K562 (cell line): ENCODE data around the gene PGLYRP1. TPM values are rescaled to one million over a fixed set of nuclear protein-coding genes. Genes with fewer than 3 reads are reported as not detected.

Experiments
- CREM ChIP-seq: IDR thresholded peaks from 2 replicates; pipeline ENCODE4 v1.6.1; 2014; ENCODE audit warnings: antibody characterized with exemption, low read depth
- MAZ ChIP-seq, 2 experiments: fragments of 450-650 bp in 1 of 2; sonication (generic) in 1 of 2; formaldehyde crosslinking; IDR thresholded peaks in 1 of 2; conservative IDR thresholded peaks in 1 of 2; 2 replicates each; pipeline versions ENCODE4 v1.4.0 to v1.5.0; 2020; ENCODE audit warnings: mild to moderate bottlenecking in 1 of 2, missing genetic modification reagents in 1 of 2
- RB1 ChIP-seq: fragments of 450-650 bp; IDR thresholded peaks from 2 replicates; pipeline ENCODE4 v1.6.1; 2017; ENCODE audit warnings: low read depth, mild to moderate bottlenecking
- SRSF1 ChIP-seq: fragments of 200-400 bp; formaldehyde crosslinking; IDR thresholded peaks from 2 replicates; pipeline ENCODE4 v1.6.1; 2017; ENCODE audit warnings: mild to moderate bottlenecking, low read depth, low read length, moderate library complexity
- TAL1 ChIP-seq: fragments of 450-650 bp; IDR thresholded peaks from 2 replicates; pipeline ENCODE4 v1.6.1; 2016; ENCODE audit warnings: mild to moderate bottlenecking
- ZBTB7A ChIP-seq: IDR thresholded peaks from 2 replicates; pipeline ENCODE4 v1.6.1; 2011; ENCODE audit warnings: low read depth, mild to moderate bottlenecking, low read length, moderate library complexity, borderline replicate concordance; ENCODE audit not compliant: control insufficient read depth
- ZNF3 ChIP-seq: fragments of 250-450 bp; sonication (Bioruptor Pico); IDR thresholded peaks from 2 replicates; pipeline ENCODE4 v1.5.0; 2021; ENCODE audit warnings: mild to moderate bottlenecking, moderate library complexity
- polyA plus RNA-seq, 8 experiments: library from polyadenylated mRNA; depleted of rRNA in 4 of 8; stranded (reverse) in 5 of 8; unstranded in 3 of 8; fragments of >200 nt; fragmentation: Nextera tagmentation in 2 of 8; fragmentation: Illumina TruSeq in 1 of 8; extraction: Ambion mirVana in 2 of 8; extraction: Trizol in 1 of 8; gene quantifications; 2 replicates each; pipeline versions ENCODE4 v1.2.1 to v1.2.3, GENCODE V29; 2011 to 2014; ENCODE audit warnings: inconsistent platforms in 1 of 8, missing spikeins in 1 of 8
- total RNA-seq, 7 experiments: library from RNA; depleted of rRNA in 6 of 7; stranded (reverse); fragments of >200 nt in 6 of 7; fragmentation: Illumina TruSeq in 2 of 7; extraction: Trizol in 2 of 7; gene quantifications; 2 replicates each; pipeline versions ENCODE4 v1.2.1 to v1.2.3, GENCODE V29; 2011 to 2021; ENCODE audit warnings: low replicate concordance in 1 of 7
- TF ChIP-seq, protein P1 (sequence below), 3 experiments: fragments of 200-800 bp in 1 of 3; sonication (Bioruptor generic) in 1 of 3; sonication (generic) in 1 of 3; formaldehyde crosslinking in 1 of 3; IDR thresholded peaks; 2 replicates each; pipeline versions ENCODE4 v1.6.1 to v1.8.0; 2016 to 2022; ENCODE audit warnings: mild to moderate bottlenecking in 2 of 3, missing compliant biosample characterization in 2 of 3, missing genetic modification characterization in 2 of 3, missing genetic modification reagents in 1 of 3
- TF ChIP-seq, protein P2 (sequence below), 3 experiments: IDR thresholded peaks in 2 of 3; conservative IDR thresholded peaks in 1 of 3; 2 replicates each; pipeline ENCODE4 v1.5.1; 2011 to 2012; ENCODE audit warnings: low read length in 3 of 3, mild to moderate bottlenecking in 3 of 3, control low read depth in 2 of 3, improper control_type of control experiment in 1 of 3, inconsistent platforms in 1 of 3, low read depth in 1 of 3, mixed read lengths in 1 of 3, moderate library complexity in 1 of 3; ENCODE audit not compliant: insufficient read depth in 2 of 3
- TF ChIP-seq, protein P3 (sequence below): IDR thresholded peaks from 2 replicates; pipeline ENCODE4 v1.6.1; 2011; ENCODE audit warnings: borderline replicate concordance, low read depth, mild to moderate bottlenecking, moderate library complexity, low read length; ENCODE audit not compliant: insufficient read depth, poor library complexity, severe bottlenecking
- TF ChIP-seq, protein P4 (sequence below): fragments of 250-450 bp; sonication (Bioruptor Pico); IDR thresholded peaks from 2 replicates; pipeline ENCODE4 v1.8.0; 2021; ENCODE audit warnings: mild to moderate bottlenecking, moderate library complexity
- TF ChIP-seq, protein P5 (sequence below): fragments of 250-450 bp; sonication (Bioruptor Pico); IDR thresholded peaks from 2 replicates; pipeline ENCODE4 v1.8.0; 2022; ENCODE audit warnings: inconsistent platforms

PGLYRP1 gene
- total and polyA plus RNA-seq, 9 of the 15 experiments (the other 6 are each of a cell fraction or from before 2014, with no cell fraction given), result not detected

DNA sequence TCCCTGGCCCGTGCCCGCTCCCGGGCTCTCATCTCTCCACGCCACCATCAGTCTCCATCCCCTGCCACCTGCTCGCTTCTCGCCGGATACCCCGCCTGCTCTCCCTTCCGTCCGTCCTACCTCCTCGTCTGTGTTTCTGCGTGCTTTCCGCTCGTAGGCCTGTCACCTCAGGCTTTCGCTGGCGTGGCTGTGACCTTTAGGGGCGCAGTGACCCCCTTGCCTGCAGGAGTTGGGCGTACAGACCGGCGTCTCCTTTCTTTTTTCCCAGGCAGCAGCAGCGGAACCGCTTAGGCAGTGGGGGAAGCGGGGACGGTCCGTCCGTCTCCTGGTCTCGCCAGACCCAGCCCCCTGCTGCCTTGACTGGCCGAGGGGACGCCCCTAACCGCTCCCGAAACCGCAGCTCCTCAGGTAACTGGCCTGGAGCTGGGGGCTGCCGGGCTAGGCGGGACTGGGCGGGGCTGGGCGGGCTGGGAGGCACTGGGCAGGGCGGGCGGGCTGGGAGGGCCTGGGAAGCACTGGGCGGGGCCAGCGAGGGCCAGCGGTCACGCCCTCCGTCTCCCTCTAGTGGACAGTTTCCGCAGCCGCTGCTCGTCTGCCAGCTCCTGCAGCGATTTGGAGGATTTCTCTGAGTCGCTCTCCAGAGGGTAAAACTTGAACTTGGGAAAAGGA lies 6.3 kb downstream of the PGLYRP1 start (continued):
- TF ChIP-seq, protein P1, sequence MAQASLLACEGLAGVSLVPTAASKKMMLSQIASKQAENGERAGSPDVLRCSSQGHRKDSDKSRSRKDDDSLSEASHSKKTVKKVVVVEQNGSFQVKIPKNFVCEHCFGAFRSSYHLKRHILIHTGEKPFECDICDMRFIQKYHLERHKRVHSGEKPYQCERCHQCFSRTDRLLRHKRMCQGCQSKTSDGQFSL (CRISPR knock-in tag; IDR thresholded peaks at IDR 0.05), result 0 out of 2 replicates have a peak, but pooled peaks have one; percentile 38
- TF ChIP-seq, protein P1 (tag; IDR thresholded peaks at IDR 0.05), result no peak
- peak; percentile 45; the same call in 1 of the 2 replicates for TF ChIP-seq CREM
- peak; percentile 14; the same call in 1 of the 2 replicates for TF ChIP-seq RB1
- TF ChIP-seq SRSF1, result no peak
- TF ChIP-seq, protein P2, sequence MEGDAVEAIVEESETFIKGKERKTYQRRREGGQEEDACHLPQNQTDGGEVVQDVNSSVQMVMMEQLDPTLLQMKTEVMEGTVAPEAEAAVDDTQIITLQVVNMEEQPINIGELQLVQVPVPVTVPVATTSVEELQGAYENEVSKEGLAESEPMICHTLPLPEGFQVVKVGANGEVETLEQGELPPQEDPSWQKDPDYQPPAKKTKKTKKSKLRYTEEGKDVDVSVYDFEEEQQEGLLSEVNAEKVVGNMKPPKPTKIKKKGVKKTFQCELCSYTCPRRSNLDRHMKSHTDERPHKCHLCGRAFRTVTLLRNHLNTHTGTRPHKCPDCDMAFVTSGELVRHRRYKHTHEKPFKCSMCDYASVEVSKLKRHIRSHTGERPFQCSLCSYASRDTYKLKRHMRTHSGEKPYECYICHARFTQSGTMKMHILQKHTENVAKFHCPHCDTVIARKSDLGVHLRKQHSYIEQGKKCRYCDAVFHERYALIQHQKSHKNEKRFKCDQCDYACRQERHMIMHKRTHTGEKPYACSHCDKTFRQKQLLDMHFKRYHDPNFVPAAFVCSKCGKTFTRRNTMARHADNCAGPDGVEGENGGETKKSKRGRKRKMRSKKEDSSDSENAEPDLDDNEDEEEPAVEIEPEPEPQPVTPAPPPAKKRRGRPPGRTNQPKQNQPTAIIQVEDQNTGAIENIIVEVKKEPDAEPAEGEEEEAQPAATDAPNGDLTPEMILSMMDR (IDR thresholded peaks at IDR 0.05 in 2 of 3, conservative IDR thresholded peaks at IDR 0.05 in 1 of 3; ENCODE audit: insufficient read depth in 2 of 3, low read depth in 1 of 3, low read length in 3 of 3), result peak; percentile 74 to 80 (median 77)
- peak; percentile 72 for TF ChIP-seq ZBTB7A
- TF ChIP-seq TAL1, result no peak
- TF ChIP-seq ZNF3 (CRISPR knock-in tag), result no peak
- peak in 1 of 2 experiments; percentile 49; a peak in 1 of 4 replicates for TF ChIP-seq MAZ (CRISPR knock-in tag; conservative IDR thresholded peaks at IDR 0.05 in 1 of 2, IDR thresholded peaks at IDR 0.05 in 1 of 2)
- TF ChIP-seq, protein P3, sequence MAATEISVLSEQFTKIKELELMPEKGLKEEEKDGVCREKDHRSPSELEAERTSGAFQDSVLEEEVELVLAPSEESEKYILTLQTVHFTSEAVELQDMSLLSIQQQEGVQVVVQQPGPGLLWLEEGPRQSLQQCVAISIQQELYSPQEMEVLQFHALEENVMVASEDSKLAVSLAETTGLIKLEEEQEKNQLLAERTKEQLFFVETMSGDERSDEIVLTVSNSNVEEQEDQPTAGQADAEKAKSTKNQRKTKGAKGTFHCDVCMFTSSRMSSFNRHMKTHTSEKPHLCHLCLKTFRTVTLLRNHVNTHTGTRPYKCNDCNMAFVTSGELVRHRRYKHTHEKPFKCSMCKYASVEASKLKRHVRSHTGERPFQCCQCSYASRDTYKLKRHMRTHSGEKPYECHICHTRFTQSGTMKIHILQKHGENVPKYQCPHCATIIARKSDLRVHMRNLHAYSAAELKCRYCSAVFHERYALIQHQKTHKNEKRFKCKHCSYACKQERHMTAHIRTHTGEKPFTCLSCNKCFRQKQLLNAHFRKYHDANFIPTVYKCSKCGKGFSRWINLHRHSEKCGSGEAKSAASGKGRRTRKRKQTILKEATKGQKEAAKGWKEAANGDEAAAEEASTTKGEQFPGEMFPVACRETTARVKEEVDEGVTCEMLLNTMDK, result peak; percentile 33
- TF ChIP-seq, protein P4, sequence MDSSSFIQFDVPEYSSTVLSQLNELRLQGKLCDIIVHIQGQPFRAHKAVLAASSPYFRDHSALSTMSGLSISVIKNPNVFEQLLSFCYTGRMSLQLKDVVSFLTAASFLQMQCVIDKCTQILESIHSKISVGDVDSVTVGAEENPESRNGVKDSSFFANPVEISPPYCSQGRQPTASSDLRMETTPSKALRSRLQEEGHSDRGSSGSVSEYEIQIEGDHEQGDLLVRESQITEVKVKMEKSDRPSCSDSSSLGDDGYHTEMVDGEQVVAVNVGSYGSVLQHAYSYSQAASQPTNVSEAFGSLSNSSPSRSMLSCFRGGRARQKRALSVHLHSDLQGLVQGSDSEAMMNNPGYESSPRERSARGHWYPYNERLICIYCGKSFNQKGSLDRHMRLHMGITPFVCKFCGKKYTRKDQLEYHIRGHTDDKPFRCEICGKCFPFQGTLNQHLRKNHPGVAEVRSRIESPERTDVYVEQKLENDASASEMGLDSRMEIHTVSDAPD, result no peak
- TF ChIP-seq, protein P5, sequence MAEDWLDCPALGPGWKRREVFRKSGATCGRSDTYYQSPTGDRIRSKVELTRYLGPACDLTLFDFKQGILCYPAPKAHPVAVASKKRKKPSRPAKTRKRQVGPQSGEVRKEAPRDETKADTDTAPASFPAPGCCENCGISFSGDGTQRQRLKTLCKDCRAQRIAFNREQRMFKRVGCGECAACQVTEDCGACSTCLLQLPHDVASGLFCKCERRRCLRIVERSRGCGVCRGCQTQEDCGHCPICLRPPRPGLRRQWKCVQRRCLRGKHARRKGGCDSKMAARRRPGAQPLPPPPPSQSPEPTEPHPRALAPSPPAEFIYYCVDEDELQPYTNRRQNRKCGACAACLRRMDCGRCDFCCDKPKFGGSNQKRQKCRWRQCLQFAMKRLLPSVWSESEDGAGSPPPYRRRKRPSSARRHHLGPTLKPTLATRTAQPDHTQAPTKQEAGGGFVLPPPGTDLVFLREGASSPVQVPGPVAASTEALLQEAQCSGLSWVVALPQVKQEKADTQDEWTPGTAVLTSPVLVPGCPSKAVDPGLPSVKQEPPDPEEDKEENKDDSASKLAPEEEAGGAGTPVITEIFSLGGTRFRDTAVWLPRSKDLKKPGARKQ (CRISPR knock-in tag), result peak; percentile 26; the same call in 1 of the 2 replicates
